CD4-positive, alpha-beta T cell treated with Interleukin-6 for 4 hours (primary cell): ENCODE results near the gene TCP11L1.
"Not testable (repeated sequence)": the region's sequence is repeated elsewhere in the genome, so short reads cannot be mapped to it uniquely, and the experiment has no call there.

Experiments
- DNase-seq: peaks from one replicate; pipeline ENCODE4 v3.0.0-alpha.2; 2020; ENCODE audit warnings: mixed read lengths

Gene TCP11L1

DNA sequence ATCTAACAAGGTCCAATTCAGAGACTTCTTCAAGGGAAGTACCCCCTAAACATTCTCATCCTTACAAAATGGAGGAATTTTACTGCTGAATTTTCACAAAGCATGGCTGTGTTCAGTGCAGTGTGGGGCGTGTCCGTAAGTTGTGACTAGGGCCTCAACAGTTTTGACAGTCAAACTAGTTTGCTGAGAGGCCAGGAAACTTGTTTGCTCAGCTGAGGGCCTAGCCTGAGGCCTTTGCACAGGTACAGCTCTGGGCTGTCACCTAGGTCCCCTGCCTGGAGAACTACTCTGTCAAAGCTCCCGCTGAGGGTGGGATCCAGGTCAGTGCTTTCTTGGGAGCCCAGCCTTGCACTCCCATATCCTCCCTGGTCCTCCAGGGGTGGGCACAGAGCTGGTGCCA, 27.9 kb downstream of the TCP11L1 start:
- no peak for DNase-seq

DNA sequence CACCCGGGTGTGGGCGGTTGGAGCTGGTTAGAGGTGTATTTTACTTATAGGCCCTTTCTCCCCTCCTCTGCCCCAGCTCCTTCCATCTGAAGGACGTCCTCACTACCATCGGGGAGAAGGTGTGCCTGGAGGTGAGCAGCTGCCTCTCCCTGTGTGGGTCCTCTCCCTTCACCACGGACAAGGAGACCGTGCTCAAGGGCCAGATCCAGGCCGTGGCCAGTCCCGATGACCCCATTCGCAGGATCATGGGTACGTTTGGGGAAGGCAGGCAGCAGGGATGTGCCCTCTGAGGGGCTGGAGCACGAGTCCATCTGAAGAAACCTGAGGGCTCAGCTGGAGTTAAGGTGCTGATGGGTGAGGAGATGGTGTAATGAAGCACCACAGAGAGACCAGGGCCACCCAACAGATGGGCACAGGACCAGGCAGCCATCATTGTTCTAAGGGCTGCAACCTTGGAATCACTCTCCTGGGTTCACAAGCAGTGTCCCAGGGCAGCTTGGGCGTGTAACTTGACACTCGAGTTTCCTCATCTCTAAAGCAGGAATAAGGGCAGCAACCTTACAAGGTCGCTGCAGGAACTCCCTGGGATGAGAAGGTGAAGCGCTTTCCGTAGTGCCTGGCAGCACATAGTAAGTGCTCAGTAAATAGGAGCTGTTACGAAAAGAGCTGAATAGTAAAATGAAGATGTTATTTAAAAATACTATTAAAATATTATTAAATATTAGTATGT, 29.4 kb downstream of the TCP11L1 start:
- DNase-seq: no peak

DNA sequence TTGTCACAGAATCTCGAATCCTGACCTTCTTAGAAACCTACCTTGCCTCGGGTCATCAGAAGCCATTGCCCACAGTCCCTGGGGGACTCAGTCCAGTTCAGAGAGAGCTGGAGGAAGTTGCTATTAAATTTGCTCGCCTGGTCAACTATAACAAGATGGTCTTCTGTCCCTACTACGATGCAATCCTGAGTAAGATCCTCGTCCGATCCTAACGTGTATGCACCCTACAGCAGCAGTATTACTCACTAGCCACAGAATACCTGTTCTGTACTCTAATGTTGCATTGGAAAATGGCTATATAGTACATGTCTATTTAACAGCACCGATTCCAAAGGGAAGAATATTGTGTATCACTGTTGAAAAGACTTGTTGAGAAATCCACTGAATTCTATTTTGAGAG, 33.1 kb downstream of the TCP11L1 start:
- no peak for DNase-seq

DNA sequence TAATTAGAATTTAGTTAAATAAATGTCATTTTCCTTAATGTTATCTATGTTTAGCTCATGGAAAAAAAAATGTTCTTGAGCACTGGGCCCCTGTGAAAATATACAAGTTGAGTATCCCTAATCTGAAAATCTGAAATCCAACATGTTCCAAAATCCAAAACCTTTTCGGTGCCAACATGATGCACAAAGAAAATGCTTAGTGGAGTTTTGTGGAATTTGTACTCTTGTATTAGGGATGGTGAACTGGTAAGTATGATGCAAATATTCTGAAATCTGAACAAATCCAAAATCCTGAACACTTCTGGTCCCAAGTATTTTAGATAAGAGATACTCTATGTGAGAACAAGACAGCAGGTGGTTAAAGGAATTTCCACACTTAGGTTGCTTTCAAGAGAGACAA, 44.5 kb downstream of the TCP11L1 start:
- no peak for DNase-seq

DNA sequence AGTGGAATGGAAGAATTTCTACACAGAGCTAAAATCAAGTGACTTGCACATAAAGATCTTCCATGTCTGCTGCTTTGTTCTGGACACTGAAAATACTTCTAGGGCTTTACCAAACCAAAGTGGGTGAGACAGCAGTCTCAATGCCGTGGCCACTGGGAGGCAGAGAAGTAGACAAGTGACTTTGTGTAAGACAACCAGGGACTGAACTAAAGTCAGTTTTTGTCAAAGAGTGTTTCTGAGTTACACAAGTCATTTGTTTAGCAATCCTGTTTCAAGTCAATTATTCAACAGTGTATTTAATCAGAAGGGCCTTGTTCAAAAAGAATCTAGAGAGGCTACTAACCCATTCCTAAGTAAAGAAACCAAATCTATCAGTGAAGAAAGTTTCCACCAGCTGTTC, 46.6 kb downstream of the TCP11L1 start:
- DNase-seq: no peak

DNA sequence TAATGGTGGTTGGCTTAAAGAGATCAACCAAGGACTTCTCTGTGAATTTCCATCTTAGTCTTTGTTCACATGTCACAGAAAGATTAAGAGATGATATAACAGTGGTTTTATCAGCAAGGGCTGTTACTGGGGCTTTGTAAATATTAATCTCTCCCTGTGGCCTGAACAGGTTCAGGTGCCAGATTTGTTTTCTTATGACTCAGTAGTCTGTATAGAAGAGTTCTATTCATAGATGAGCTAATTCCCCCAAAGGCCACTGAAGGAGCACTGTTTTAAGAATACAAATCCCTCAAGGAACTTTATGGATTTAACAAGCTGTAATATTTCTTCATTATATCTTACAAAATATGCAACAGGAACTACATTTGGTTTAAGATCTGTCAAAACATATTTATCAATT, 50.4 kb downstream of the TCP11L1 start:
- no peak for DNase-seq

DNA sequence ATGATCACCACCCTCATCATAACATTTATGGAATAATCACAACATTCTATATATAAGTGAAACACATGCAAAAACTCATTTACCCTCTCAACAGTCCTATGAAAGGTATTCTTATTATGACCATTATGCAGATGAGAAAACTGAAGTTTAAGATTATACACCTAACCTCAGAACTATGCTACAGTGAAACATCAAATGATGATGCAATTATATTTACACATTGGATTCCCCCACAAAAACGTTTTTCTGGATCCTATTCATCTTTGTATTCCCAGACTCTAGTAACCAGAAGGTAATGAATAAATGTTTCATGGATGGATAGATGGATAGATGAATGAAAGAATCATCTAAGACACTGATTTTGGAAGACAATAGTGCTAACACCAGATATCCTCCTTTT, 54.8 kb downstream of the TCP11L1 start:
- no peak for DNase-seq

DNA sequence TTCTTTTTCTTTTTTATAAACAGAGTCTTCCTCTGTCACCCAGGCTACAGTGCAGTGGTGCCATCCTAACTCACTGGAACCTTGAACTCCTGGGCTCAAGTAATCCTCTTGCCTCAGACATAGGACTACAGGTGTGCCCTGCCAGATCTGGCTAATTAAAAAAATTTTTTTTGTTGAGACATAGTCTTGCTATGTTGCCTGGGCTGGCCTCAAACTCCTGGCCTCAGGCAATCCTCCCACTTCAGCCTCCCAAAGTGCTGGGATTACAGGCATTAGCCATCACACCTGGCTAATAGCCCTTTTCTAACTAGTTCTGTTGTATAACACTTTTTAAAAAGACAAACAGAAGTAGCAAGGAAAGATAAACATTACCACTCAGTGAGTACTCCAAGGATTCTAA, 64.5 kb downstream of the TCP11L1 start:
- no peak for DNase-seq

DNA sequence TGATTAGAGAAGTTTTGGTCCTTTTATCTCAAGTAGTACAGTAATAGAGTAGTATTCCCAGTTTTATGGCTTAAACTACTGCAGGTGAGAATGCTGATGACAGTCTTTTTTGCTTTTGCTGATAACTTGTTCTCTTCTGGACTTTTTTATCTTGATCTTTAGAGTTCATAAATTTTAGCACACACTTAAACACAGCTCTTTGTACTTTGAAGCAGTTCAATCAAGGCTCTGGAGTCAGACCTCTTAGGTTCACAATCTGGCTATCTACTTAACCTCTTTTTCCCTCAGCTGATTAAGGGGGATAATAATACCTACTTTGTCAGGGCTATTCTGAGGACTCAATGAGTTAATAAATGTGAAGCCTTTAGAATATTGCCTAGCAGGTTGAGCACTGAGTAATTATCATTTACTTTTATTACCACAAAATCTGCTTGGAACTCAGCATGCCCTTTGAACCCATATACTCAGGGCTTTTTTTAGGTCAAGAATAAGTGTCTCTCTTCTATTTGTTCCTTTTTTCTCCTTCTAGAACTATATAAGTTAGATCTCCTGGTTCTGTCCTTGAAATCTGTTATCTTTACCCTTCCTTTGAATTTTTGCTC, 70.0 kb downstream of the TCP11L1 start:
- no peak for DNase-seq

DNA sequence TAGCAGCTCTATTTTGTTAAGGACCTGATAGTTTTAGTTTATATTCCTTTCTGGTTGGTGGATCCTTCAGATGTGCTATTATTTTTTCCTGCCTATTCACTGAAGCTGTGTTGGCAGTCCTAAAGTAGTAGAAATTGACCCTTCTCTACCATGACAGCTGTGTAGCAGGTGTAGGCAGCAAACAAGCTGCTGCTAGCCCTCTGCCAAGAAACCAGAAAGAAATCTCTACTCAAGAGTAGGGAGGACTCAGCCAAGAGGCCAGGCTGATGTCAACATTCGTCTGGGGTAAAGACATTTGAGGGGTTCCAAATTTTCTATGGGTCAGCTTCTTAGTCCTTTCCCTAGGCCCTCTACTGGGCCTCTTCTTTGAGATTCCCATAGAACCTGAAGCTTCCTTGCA, 70.7 kb downstream of the TCP11L1 start:
- no peak for DNase-seq

DNA sequence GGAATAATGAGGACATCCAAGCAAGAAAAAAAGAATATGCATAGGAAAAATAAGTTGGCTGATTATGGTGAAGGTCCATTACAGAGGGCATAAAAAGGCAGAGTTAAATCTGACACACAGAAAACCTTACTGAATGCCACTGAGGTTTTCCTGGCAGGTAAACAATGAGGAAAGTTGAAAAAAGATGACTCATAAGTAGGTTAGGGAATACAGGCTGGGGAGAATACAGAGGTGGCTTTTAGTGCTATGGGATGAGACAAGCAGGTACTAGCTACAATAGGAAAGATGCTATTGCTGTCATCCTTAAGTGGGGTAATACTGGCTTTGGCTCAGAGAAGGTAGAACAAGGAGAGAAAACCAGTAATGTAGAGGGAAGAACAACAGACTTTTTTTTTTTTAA, 77.2 kb downstream of the TCP11L1 start:
- no peak for DNase-seq

DNA sequence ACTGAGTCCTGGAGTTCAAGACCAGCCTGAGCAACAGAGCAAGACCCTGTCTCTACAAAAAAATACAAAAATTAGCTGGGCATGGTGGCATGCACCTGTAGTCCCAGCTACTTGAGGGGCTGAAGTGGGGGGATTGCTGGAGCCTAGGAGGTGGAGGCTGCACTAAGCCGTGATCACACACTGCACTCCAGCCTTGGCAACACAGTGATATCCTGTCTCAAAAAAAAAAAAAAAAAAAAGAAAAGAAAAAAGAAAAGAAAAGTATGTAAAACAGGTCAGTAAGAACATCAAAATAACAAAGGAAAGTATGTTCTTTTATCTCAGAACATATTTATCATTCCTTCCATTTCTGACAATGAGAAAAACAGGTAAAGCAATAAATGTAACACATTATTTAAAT, 83.3 kb downstream of the TCP11L1 start:
- DNase-seq: not testable (repeated sequence)
